HepG2 (cell line): ENCODE measurements around the gene GPC6.

Experiments
- FOXK1 ChIP-seq: sonication (generic); formaldehyde crosslinking; IDR thresholded peaks from 2 replicates; pipeline ENCODE4 v1.4.0; 2020; ENCODE audit warnings: low read depth, missing genetic modification reagents, borderline replicate concordance
- KDM5A ChIP-seq: fragments of 200-600 bp; sonication (generic); IDR thresholded peaks from 2 replicates; pipeline ENCODE4 v1.7.0; 2018; ENCODE audit warnings: antibody characterized with exemption, mild to moderate bottlenecking, low read length, borderline replicate concordance
- RBM22 ChIP-seq: fragments of 200-400 bp; formaldehyde crosslinking; optimal IDR thresholded peaks from 2 replicates; pipeline ENCODE3; 2017; ENCODE audit warnings: mild to moderate bottlenecking, low read length, moderate library complexity
- YY1 ChIP-seq: IDR thresholded peaks from 2 replicates; pipeline ENCODE4 v1.6.1; 2011; ENCODE audit warnings: low read length, low read depth, moderate library complexity, mild to moderate bottlenecking; ENCODE audit not compliant: insufficient read depth, insufficient replicate concordance
- ZBTB42 ChIP-seq: sonication (generic); formaldehyde crosslinking; IDR thresholded peaks from 2 replicates; pipeline ENCODE4 v1.5.0; 2020; ENCODE audit warnings: mild to moderate bottlenecking, missing genetic modification reagents
- ZNF292 ChIP-seq: sonication (generic); formaldehyde crosslinking; IDR thresholded peaks from 2 replicates; pipeline ENCODE4 v1.8.1; 2022; ENCODE audit warnings: mild to moderate bottlenecking, low read depth, missing genetic modification reagents, borderline replicate concordance
- ZSCAN9 ChIP-seq: IDR thresholded peaks from 2 replicates; pipeline ENCODE4 v1.6.1; 2016; ENCODE audit warnings: borderline replicate concordance
- TF ChIP-seq, protein P1 (sequence below): sonication (generic); formaldehyde crosslinking; conservative IDR thresholded peaks from 2 replicates; pipeline ENCODE4 v1.4.0; 2020; ENCODE audit warnings: missing genetic modification reagents

DNA sequence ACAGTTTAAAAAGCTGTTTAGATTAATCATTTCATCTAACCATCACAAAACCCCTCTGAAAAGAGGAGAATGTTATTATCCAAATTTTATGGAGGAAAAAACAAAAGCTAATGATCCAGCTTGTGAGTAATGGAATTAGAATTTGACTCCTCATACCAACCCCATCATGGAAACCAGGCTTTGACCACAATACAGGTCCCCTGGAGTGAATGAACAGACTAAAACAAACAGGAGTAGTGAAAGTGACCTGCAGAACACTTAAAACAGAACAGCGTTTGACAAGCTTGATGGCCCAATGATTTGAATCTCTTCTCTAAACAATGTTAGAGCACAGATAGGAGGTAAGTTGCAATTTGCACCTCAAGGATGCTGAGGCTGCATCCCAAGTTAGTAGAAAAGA is 1022.9 kb downstream of the GPC6 start:
- TF ChIP-seq ZBTB42 (CRISPR knock-in tag) (no peak), FOXK1 (no peak), YY1 (no peak), ZSCAN9 (CRISPR knock-in tag) (no peak), RBM22 (no peak), KDM5A (no peak), ZNF292 (no peak)
- TF ChIP-seq, protein P1, sequence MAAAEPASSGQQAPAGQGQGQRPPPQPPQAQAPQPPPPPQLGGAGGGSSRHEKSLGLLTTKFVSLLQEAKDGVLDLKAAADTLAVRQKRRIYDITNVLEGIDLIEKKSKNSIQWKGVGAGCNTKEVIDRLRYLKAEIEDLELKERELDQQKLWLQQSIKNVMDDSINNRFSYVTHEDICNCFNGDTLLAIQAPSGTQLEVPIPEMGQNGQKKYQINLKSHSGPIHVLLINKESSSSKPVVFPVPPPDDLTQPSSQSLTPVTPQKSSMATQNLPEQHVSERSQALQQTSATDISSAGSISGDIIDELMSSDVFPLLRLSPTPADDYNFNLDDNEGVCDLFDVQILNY (CRISPR knock-in tag) = no peak
